HEK293 (cell line): ENCODE results near the gene PAX3.

Experiments used
- ZNF274 ChIP-seq, 2 experiments: fragments of 200-500 bp in 1 of 2; fragments of 450-650 bp in 1 of 2; sonication (Bioruptor generic) in 1 of 2; formaldehyde crosslinking in 1 of 2; IDR thresholded peaks; 2 replicates each; pipeline versions ENCODE4 v1.5.1 to v1.6.1; 2014 to 2016; ENCODE audit warnings: borderline replicate concordance in 1 of 2, inconsistent platforms in 1 of 2, low read length in 1 of 2, missing biosample characterization in 1 of 2, missing genetic modification characterization in 1 of 2
- ZNF354C ChIP-seq: fragments of 450-650 bp; formaldehyde crosslinking; IDR thresholded peaks from 2 replicates; pipeline ENCODE4 v1.5.1; 2016; ENCODE audit warnings: missing biosample characterization, missing genetic modification characterization, low read depth, borderline replicate concordance
- ZNF596 ChIP-seq: fragments of 450-650 bp; IDR thresholded peaks from 2 replicates; pipeline ENCODE4 v1.5.0; 2018; ENCODE audit warnings: missing biosample characterization, mild to moderate bottlenecking, missing genetic modification characterization, moderate library complexity
- ZNF629 ChIP-seq: fragments of 450-650 bp; formaldehyde crosslinking; IDR thresholded peaks from 2 replicates; pipeline ENCODE4 v1.5.1; 2017; ENCODE audit warnings: missing biosample characterization, missing genetic modification characterization
- TF ChIP-seq, protein P1 (sequence below): fragments of 450-650 bp; IDR thresholded peaks from 2 replicates; pipeline ENCODE4 v1.5.1; 2018; ENCODE audit warnings: missing biosample characterization, mild to moderate bottlenecking, missing genetic modification characterization
- TF ChIP-seq, protein P2 (sequence below): fragments of 450-650 bp; formaldehyde crosslinking; IDR thresholded peaks from 2 replicates; pipeline ENCODE4 v1.5.1; 2016; ENCODE audit warnings: missing biosample characterization, missing genetic modification characterization

DNA sequence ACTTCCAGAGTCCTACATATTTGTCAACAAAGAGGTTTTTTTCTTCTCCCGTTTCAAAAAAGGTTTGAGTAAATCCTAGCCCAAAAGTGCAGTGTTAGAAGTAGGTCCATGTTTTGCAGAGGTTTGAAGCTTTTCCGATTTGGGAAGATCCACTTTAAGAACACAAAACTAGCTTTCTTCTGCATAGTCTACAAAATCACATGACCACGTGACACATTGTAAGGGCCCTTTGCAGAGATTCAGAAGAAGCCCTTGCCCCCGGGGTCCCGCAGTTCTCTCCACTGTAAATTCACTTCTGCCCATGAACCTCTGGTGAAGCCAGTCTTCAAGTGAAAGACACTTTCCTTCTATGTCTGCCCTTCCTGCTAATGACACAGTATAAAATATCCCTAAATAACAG, 49.4 kb downstream of the PAX3 start:
- TF ChIP-seq, protein P1, sequence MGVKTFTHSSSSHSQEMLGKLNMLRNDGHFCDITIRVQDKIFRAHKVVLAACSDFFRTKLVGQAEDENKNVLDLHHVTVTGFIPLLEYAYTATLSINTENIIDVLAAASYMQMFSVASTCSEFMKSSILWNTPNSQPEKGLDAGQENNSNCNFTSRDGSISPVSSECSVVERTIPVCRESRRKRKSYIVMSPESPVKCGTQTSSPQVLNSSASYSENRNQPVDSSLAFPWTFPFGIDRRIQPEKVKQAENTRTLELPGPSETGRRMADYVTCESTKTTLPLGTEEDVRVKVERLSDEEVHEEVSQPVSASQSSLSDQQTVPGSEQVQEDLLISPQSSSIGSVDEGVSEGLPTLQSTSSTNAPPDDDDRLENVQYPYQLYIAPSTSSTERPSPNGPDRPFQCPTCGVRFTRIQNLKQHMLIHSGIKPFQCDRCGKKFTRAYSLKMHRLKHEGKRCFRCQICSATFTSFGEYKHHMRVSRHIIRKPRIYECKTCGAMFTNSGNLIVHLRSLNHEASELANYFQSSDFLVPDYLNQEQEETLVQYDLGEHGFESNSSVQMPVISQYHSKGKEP (tag by site-specific recombination), result no peak
- TF ChIP-seq ZNF354C (tag by site-specific recombination), result no peak
- TF ChIP-seq ZNF596 (tag by site-specific recombination), result no peak
- TF ChIP-seq ZNF629 (tag by site-specific recombination), result no peak
- TF ChIP-seq ZNF274 (IDR thresholded peaks at IDR 0.05; ENCODE audit: low read length), result no peak
- no peak for TF ChIP-seq ZNF274 (tag by site-specific recombination; IDR thresholded peaks at IDR 0.05; ENCODE audit: borderline replicate concordance)
- TF ChIP-seq, protein P2, sequence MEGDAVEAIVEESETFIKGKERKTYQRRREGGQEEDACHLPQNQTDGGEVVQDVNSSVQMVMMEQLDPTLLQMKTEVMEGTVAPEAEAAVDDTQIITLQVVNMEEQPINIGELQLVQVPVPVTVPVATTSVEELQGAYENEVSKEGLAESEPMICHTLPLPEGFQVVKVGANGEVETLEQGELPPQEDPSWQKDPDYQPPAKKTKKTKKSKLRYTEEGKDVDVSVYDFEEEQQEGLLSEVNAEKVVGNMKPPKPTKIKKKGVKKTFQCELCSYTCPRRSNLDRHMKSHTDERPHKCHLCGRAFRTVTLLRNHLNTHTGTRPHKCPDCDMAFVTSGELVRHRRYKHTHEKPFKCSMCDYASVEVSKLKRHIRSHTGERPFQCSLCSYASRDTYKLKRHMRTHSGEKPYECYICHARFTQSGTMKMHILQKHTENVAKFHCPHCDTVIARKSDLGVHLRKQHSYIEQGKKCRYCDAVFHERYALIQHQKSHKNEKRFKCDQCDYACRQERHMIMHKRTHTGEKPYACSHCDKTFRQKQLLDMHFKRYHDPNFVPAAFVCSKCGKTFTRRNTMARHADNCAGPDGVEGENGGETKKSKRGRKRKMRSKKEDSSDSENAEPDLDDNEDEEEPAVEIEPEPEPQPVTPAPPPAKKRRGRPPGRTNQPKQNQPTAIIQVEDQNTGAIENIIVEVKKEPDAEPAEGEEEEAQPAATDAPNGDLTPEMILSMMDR (tag by site-specific recombination), result no peak
